ENCODE data around the gene RIN1.
"Not testable (repeated sequence)": the region's sequence is repeated elsewhere in the genome, so short reads cannot be mapped to it uniquely, and the experiment has no call there.

Gene RIN1, protein sequence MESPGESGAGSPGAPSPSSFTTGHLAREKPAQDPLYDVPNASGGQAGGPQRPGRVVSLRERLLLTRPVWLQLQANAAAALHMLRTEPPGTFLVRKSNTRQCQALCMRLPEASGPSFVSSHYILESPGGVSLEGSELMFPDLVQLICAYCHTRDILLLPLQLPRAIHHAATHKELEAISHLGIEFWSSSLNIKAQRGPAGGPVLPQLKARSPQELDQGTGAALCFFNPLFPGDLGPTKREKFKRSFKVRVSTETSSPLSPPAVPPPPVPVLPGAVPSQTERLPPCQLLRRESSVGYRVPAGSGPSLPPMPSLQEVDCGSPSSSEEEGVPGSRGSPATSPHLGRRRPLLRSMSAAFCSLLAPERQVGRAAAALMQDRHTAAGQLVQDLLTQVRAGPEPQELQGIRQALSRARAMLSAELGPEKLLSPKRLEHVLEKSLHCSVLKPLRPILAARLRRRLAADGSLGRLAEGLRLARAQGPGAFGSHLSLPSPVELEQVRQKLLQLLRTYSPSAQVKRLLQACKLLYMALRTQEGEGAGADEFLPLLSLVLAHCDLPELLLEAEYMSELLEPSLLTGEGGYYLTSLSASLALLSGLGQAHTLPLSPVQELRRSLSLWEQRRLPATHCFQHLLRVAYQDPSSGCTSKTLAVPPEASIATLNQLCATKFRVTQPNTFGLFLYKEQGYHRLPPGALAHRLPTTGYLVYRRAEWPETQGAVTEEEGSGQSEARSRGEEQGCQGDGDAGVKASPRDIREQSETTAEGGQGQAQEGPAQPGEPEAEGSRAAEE

DNA sequence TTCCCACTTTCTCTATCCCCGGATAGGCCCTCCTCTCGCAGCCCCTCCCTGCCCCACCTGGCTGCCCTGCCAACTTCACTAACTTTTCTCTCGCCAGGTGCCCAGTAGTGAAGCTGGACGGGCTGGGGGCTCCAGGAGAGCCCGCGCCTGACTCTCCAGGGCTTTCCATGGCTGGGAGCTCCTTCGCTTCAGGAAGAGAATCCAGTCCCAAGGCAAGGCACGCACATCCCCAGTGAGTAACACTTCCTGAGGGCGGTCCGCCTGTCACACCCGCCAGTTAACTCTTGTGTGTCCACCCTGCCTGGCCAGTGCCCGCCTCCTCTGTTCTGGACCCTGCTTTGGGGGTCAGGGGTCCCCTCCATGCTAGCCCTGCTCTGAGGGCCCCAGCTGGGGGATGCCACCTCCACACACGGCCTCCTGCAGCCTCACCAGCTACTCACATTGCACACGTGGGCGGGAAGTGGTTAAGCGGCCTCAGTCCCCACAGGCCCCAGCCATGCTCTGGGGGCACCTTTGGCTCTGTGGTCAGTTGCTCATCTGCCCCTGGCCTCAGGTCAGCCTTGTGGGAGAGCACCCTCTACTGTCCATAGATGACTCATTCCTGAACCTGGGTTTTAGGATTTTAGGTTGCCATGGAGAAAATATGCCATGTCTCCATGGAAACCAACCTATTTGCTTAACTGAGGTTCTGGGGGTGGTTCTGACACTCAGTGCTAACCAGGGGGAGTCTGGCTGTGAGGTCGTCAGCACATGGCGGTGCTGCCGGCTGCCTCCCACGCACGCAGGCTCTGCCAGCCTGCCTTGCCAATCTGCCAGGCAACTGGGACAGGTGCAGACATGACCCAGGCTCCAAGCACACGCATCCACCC, at the start of gene RIN1:
Gene RIN1 (minus strand): TSS at position 201 of the 869 bp plus-strand sequence. CDS start 32 bp downstream, at position 169.
- no peak for DNase-seq

DNA sequence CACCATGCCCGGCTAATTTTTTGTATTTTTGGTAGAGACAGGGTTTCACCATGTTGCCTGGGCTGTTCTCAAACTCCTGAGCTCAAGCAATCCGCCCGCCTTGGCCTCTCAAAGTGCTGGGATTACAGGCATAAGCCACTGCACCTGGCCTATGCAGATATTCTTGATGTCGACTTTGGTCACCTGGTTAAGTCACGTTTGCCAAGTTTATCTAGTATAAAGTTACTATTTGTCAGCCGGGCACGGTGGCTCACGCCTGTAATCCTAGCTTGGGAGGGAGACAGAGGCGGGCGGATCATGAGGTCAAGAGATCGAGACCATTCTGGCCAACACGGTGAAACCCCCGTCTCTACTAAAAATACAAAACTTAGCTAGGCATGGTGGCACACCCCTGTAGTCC, 48.1 kb upstream of the RIN1 start:
- not testable (repeated sequence) for DNase-seq

DNA sequence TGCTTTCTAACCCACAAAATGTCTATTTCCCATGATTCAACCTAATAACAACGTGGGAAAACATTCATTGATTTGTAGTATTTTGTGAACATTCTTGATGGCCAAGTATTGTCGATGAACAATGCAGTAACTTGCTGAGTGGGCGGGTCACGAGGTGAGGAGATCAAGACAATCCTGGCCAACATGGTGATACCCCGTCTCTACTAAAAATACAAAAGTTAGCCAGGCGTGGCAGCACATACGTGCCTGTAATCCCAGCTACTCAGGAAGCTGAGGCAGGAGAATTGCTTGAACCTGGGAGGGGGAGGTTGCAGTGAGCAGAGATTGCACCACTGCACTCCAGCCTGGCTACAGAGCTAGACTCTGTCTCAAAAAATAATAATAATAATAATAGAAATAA, 44.0 kb upstream of the RIN1 start:
- not testable (repeated sequence) for DNase-seq

DNA sequence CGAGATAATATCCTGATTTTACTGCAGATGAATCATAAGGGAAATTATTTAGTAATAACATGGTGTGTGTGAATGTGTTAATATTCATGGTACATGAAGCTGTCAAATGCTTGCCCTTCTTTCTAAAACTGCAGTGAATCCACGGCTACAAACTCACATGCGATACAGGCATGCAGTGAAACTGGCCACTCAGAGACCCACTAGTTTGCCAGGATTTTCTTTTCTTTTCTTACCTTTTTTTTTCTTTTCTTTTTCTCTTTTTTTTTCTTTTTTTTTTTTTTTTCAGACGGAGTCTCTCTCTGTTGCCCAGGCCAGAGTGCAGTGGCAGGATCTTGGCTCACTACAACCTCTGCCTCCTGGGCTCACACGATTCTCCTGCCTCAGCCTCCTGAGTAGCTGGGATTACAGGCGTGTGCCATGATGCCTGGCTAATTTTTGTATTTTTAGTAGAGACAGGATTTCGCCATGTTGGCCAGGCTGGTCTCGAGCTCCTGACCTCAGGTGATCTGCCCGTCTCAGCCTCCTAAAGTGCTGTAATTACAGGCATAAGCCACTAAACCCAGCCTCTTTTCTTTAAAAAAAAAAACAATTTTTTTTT, 37.6 kb upstream of the RIN1 start:
- DNase-seq: not testable (repeated sequence)

DNA sequence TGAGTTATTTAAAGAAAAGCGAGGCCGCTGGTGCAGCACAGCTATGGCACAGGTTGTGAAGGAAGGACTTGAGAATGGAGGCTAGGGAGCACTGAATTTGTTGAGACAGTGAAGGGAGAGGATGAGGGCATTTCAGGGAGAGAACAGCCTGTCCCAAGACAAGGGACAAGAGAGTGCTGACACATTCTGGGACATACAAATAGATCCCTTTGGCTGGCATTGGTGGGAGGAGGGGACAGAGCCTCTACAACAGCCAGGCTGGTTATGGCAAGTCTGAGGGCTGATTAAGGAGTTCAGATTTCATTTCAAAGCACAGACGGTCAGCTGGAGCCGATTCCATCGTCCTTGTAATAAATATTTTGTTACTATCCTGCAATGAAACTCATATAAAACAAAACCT, 37.0 kb upstream of the RIN1 start:
- DNase-seq: no peak

DNA sequence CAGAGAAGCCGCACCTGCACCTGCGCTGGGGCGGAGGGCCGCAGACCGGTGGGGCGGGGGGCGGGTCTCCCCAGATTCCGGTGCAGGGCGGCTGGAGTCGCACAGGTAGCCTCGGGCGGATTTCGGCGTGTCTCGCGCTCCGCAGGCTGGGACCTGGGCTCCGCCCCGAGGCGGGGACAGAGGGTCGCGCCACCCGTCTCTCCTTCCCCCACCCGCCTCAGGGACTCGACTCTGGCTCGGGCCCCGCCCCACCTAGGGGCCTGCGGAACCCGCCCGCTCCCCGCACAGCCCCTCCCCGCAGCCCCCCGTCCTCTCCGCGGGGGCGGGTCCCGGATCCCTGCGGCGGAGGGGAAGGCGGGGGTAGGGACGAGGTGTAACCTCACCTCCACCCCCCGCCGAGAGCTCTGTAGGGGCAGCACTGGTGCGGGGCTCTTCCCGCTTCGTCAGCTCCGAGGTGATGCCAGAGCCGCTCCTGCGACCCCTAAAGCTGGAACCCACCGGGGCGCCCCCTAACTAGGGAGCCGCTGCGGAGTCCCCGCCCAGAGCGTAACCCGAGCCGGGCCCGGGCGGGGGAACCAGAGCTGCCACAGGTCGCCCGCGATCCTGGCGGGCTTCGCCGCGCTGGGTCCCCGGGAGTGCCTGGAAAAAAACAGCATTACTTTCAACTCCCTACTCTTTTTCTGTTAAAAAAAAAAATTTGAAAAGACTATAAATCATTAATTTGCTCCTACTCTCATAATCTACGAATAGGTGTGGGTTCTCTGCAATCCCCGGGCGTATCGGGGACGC, 35.6 kb upstream of the RIN1 start, which contains the start of gene SLC29A2:
Gene SLC29A2 (minus strand): TSS at position 134 of the 789 bp plus-strand sequence. CDS start 169 bp downstream, outside the sequence.
- DNase-seq: peak; percentile 82

DNA sequence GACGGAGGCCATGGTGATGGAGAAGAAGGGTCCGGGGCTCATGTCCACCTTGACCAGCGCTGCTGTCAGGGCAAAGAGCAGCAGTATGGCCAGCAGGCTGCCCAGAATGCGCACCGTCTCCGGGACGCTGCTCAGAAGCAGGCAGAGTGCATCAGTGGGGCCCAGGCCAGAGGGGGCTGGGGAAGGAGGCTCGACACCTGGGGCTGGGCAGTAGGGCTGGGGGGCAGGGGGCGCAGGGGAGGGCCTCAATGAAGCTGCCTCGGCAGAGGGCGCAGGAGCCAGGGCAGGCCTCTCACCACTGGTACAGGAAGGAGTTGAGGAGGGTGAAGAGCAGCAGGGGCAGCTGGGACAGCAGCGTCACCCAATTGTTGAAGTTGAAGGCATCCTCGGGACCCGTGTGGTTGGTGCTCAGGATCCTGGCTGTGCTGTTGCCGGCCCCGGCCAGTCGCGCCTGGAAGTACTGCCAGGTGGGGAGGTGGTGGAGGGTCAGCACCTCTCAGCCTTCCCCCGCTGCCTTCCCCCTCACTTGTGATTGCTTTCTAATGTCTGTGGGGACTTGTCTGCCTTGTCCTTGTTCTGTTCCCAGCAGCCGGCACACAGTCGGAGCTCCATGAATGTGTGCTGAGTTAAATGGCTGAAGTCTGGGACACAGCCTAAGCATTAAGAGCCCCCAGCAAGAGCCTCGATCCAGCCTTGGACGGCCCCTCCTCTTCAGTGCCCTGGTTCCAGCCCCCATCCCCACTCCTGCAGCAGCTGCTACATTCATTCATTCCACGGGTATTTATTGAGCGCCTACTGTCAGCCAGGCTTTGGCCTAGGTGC, 33.0 kb upstream of the RIN1 start:
- no peak for DNase-seq

DNA sequence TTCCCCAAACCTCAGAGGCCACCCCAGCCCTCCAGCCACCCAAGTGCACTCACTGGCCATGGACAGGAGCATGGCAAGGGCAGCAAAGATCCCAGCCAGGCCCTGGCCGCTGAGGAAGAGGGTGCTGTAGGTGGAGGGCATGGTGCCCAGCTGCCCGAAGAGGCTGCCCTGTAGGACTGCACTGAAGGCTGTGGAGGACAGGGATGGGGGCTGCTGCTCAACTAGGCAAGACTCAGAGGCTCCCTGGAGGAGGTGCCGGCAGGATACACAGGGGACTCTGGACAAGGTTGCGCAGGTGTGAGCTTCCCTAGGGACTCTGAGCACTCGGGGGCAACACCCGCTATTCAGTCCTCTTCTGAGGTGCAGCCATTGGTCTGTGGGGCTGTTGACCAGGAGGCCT, 32.2 kb upstream of the RIN1 start:
- no peak for DNase-seq

DNA sequence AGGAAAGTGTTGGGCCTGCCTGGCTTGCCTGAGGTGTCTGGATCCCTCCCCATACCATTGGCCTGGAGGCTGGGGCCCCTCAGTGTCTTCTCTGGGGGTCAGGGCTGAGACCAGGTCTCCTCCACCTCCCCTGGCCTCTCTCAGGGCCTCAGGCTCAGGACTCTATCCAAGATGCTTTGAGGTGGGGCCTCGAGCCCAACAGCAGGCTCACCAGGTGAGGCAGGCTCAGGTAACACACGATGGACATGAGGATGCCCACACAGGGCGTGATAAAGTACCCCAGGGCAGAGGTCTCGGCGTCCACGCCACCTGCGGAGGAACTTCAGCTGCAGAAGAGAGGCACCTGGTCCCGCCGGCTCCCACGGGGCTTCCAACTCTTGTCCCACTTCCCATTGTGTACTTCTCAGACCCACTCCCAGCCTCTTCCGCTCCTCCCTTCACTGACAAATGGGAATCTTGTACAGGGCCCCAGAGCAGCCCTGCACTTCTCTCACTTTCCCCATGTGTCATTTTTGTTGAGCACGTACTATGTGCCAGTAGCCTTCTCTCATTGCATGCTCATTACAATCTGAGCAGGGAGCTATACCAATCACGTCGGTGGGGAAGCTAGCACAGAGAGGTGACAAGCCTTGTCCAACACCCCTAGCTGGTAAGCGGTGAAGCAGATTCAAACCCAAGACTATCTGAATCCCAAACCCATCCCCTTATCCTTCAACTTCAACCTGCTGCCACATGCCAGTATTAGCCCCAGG, 31.5 kb upstream of the RIN1 start:
- DNase-seq: no peak

DNA sequence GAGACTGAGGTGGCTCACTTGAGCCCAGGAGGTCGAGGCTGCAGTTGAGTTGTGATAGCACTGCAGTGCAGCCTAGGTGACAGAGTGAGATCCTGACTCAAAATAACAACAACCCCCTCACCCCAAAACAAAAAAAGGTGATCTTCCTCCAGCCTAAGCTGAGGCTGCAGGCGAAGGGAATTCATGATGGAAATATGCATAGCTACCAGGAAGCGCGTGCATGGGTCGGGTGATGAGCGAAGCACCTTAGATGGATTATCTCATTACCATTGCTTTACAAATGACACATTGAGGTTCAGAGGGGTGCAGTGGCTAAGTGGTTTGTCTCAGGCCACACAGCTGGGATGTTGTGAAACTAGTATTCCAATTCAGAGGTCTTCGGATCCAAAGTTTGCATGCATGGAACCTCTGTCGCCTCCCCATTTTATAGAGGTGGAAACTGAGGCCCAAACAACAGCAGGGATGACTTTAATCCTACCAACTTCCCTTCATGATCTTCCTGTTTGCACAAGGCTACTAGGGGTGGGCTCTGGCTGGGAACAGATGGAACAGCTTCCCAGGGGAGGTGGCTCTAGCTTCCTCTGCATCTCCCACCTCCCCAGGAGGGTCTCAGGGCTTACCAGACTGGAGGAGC, 30.7 kb upstream of the RIN1 start:
- DNase-seq: no peak

DNA sequence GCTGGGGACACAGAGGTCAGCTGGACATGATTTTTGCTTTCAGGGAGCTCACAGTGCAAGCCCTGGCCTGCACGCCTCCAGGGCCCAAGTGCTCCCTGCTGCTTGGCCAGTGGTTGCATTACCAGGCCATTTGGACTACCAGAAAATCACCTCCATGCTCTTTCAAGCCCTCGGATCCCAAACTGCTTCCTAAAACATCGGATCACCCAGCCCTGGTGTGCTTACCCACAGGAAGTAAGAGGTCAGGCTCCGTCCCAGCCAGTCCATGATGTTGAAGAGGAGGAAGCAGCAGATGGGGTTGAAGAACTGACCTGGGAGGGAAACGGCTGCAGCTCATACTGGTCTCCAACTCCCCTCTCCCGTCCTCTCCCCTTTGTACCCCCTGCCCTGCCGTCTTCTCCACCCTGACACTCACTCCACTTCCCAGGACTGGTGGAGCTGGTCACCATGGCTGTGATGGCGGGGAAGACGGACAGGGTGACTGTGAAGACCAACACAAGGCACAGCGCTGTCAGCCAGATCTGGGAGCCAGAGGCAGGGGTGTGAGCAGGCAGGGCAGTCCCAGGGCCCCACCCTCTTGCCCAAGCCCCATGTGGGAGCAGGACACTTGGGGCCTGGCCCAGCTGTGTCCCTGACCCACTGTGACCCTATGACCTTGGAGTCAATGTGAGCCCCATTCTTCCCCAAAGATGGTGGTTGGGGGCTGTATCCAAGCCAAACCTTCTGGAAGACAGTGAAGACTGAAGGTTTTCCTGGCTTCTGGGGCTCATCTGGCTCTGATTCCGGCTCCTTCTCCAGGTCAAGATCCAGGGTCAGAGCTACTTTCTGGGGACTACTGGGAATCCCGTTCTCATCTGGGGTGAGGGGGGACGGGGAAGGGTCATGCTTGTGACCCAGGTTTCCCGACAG, 29.7 kb upstream of the RIN1 start:
- DNase-seq: no peak

DNA sequence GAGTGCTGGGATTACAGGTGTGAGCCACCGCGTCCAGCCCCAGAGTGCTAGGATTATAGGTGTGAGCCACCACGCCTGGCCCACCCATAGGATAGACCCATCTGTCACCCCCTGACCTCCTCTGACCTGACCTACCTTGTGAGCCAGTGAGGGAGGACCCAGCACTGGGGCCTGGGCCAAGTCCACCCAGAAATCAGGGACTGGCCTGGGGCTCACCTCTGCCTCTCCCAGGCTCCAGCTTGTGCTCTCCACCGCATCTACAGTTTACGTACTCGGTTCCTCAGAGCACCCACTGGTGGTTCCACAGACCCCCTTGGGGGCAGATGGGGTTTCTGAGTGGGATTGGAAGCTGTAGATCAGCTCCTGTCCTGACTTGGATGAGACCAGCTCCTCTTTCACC, 28.9 kb upstream of the RIN1 start:
- no peak for DNase-seq

DNA sequence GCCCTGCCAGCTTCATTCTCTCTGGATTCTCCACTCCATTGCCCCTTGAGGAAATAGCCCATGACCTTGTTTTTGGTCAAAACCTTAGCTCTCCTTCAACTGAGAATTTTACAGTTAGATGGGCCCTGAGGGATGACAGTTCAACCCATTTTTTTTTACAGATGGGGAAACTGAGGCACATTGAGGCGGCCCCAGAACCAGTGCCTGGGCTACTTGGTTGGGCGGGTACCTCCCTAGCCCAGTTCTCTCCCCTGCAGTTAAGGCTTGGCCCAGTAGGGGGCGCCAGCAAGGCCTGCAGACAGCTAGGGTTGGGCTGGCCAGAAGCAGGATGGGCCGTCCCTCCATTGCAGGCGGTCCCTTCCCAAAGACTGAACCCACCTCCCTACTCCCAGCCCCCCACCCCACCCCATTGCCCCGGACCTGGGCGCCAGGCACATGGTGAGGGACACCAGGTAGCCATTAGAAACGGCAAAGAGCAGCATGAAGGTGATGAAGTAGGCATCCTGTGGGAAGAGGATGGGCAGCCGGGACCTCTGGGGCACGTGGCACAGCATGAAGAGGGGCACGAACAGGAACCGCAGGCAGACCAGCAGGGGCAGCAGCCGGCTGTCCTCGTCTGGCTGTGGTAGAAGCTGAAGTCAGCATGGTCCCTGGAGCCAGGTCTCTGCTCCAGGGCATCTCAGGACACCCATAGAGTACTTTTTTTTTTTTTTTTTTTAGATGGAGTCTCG, 27.7 kb upstream of the RIN1 start:
- no peak for DNase-seq

DNA sequence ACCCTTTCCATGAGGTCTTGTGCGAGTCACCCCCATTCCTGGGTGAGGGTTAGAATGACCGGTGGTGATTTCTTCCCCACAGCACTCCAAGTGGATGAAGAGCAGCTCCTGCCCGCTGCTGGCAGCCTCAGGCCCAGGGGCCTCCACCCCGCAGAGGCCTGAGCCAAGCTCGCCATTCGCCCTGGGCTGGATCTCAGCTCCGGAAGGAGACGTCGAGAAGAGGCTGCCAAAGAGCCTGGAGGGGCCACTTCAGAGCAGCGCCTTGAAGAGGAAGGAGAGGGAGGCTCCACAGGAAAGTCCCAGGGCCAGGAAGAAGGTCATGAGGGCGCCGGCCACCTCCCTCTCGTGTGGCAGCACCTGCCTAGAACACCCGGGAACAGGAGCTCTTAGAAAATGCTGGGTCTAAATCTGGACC, 27.0 kb upstream of the RIN1 start:
- DNase-seq: no peak

DNA sequence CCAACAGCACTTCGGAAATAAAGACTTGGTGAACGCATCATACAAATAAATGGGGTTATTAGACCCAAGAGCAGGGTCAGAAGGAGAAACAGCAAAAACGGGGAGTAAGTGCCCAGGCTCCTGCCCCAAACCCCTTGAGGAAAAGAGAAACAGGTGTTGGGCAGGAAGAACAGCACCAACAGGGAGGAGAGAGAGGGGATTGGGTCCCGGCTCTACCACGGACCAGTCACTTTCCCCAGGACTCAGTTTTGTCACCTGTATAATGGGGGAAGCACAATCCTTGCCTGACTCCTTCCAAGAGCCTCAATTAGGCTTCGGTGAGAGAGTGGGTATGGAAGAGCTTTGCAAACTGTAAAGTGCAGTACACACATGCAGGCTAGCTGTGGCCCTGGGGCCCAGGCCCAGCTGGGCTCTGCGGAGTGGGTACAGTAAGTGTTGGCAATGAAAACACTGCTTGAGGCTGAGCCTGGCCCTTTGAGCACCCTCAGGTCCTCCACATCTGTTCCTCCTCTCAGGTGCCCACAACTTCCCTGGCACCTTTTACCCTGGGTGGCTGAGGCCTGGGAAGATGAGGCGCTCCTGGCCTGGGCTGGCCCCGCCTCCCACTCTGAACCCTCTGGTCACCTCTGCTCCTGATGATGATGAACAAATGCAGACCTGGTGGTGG, 26.4 kb upstream of the RIN1 start:
- DNase-seq: no peak

DNA sequence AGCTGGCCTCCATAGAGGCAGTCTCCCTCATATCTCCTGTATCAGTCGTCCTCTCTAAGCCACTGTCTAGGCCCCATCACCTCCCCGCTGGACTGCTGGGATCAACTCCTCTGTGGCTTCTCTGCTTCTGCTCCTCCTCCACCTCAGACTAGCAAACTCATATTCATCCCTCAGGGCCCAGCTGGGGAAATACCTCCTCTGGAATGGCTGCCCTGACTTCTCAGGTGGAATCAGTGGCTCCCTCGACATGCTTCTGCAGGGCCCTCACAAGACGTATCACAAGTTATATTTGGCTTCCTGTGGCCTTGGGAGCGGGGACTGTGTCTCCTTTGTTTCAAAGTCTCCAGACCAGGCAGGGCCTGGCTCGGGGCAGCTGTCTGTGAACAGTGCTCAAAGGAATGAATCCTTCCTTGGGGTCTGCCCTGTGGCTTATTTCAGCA, 25.3 kb upstream of the RIN1 start:
- DNase-seq: no peak

Measured in NCI-H1048 (cell line).